Lung (tissue), 12 donors: ENCODE data around the gene FOXC1. TPM values are rescaled to one million over a fixed set of nuclear protein-coding genes. Genes with fewer than 3 reads are reported as not detected.

Experiments
- ATAC-seq: fragments of 200-7000 bp; cut with Tn5 transposase; one replicate; pipeline ENCODE4 v1.9.1; 2020; ENCODE audit warnings: moderate number of reproducible peaks; ENCODE audit not compliant: insufficient read depth, low FRiP score
- DNase-seq, 3 donors: peaks; one replicate each; pipeline ENCODE4 v3.0.0-alpha.2; 2013 to 2017
- H3K27ac ChIP-seq, 2 donors: one replicate each; pipeline ENCODE4 v1.5.1; 2013; ENCODE audit warnings: mild to moderate bottlenecking in 2 of 2, moderate library complexity in 2 of 2, control low read depth in 1 of 2, inconsistent platforms in 1 of 2, low read depth in 1 of 2, low read length in 1 of 2
- H3K27me3 ChIP-seq, 3 donors: one replicate each; pipeline ENCODE4 v1.5.1; 2013; ENCODE audit warnings: low read length in 2 of 3; ENCODE audit not compliant: control insufficient read depth in 3 of 3, insufficient read depth in 3 of 3
- H3K36me3 ChIP-seq, 4 donors: one replicate each; pipeline ENCODE4 v1.5.1; 2013; ENCODE audit warnings: low read length in 4 of 4, mild to moderate bottlenecking in 1 of 4, moderate library complexity in 1 of 4; ENCODE audit not compliant: control insufficient read depth in 4 of 4, insufficient read depth in 4 of 4
- H3K4me1 ChIP-seq, 5 donors: one replicate each; pipeline ENCODE4 v1.5.1; 2013; ENCODE audit warnings: low read length in 5 of 5, mild to moderate bottlenecking in 2 of 5, moderate library complexity in 1 of 5; ENCODE audit not compliant: control insufficient read depth in 5 of 5, insufficient read depth in 5 of 5
- H3K4me3 ChIP-seq: one replicate; pipeline ENCODE4 v1.5.1; 2013; ENCODE audit warnings: mild to moderate bottlenecking, control low read depth, moderate library complexity
- H3K9ac ChIP-seq, 2 donors: one replicate each; pipeline ENCODE4 v1.5.1; 2013; ENCODE audit warnings: low read length in 2 of 2, control low read depth in 1 of 2; ENCODE audit not compliant: insufficient read depth in 1 of 2
- H3K9me3 ChIP-seq, 4 donors: one replicate each; pipeline ENCODE4 v1.5.1; 2013; ENCODE audit warnings: low read length in 3 of 4, mild to moderate bottlenecking in 1 of 4, moderate library complexity in 1 of 4; ENCODE audit not compliant: control insufficient read depth in 4 of 4, insufficient read depth in 3 of 4
- WGBS, 2 donors: extraction: QIAGEN DNeasy Blood & Tissue Kit; methylation state at CpG; one replicate each; pipeline ENCODE4 v1.1.7; 2013; 5-methylcytosine and 5-hydroxymethylcytosine counted together
- polyA plus RNA-seq, 2 donors: library from polyadenylated mRNA; stranded (reverse); fragments of 200-250 nt; gene quantifications; one replicate each; pipeline ENCODE4 v1.2.1, GENCODE V29; 2013
- total RNA-seq, 2 donors: library from RNA; depleted of rRNA in 1 of 2; stranded (reverse); fragments of >200 nt in 1 of 2; gene quantifications; one replicate each; pipeline ENCODE4 v1.2.1, GENCODE V29; 2014 to 2021
- TF ChIP-seq, protein P1 (sequence below): IDR thresholded peaks from 2 replicates; pipeline ENCODE4 v1.5.1; 2012; ENCODE audit warnings: mild to moderate bottlenecking; ENCODE audit errors: control extremely low read depth, extremely low read depth
- donor health status: control.
- donor health status: control.
- donor health status: Bipolar disorder and iron deficiency.
- donor health status: healthy.
- donor health status: DM: yes; HTN: yes; CAD: no.

Gene FOXC1
- total and polyA plus RNA-seq, 4 donors: 1.4 to 6.2 (median 2.5) TPM

- Histone ChIP-seq H3K9ac (no peak overlapping the region), H3K4me1 (no peaks in the 10 kb centered on the region), H3K4me3 (no peak overlapping the region), H3K36me3 (no peaks in the 10 kb centered on the region), H3K27me3 (no peaks in the 10 kb centered on the region), H3K9me3 (no peaks in the 10 kb centered on the region), H3K27ac (no peak overlapping the region)
- no peak for ATAC-seq
- 97 to 99% methylated on average over 3 of the region's 3 CpGs for WGBS, 2 donors
- TF ChIP-seq, protein P1, sequence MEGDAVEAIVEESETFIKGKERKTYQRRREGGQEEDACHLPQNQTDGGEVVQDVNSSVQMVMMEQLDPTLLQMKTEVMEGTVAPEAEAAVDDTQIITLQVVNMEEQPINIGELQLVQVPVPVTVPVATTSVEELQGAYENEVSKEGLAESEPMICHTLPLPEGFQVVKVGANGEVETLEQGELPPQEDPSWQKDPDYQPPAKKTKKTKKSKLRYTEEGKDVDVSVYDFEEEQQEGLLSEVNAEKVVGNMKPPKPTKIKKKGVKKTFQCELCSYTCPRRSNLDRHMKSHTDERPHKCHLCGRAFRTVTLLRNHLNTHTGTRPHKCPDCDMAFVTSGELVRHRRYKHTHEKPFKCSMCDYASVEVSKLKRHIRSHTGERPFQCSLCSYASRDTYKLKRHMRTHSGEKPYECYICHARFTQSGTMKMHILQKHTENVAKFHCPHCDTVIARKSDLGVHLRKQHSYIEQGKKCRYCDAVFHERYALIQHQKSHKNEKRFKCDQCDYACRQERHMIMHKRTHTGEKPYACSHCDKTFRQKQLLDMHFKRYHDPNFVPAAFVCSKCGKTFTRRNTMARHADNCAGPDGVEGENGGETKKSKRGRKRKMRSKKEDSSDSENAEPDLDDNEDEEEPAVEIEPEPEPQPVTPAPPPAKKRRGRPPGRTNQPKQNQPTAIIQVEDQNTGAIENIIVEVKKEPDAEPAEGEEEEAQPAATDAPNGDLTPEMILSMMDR: no peak
- no peak for DNase-seq
These were observed 41.6 kb downstream of the FOXC1 start for GRCh38 chr6:1651362-1651761.

DNA sequence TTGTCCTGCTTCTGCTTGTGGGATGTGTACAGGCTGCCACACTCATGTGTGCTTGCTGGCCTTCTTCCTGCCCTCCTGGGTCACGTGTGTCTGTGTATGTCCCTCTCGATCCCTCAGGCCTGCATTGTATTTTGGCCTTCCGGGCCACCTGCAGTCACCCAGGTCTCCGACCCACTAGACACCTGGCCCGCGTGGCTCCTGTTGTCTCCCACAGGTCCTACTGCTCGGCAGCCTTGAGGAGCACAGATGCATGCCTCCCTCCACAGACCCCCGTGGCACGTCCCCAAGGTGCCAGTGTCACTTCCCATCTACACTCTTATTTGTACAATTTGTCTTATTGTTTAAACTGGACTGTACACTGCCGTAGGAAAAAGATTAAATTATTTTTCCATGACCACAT is 43.1 kb downstream of the FOXC1 start:
- H3K27me3 ChIP-seq: no peaks in the 10 kb centered on the region
- WGBS, 2 donors: 94 to 96% methylated on average over 10 of the region's 10 CpGs
- ATAC-seq (no peak), DNase-seq (no peak)
- no peak overlapping the region for H3K9ac ChIP-seq
- no peaks in the 10 kb centered on the region for H3K9me3 ChIP-seq
- no peak overlapping the region for H3K27ac ChIP-seq
- no peak overlapping the region for H3K4me3 ChIP-seq
- H3K4me1 ChIP-seq: no peaks in the 10 kb centered on the region
- TF ChIP-seq, protein P1: no peak
- H3K36me3 ChIP-seq: peaks cover 0 to 2% (median 0%) of the 10 kb centered on the region in 4 donors

- H3K27ac ChIP-seq: no peak overlapping the region
- WGBS, 2 donors: 75 to 81% methylated on average over 4 of the region's 4 CpGs
- H3K4me3 ChIP-seq: no peak overlapping the region
- ATAC-seq (no peak), DNase-seq (no peak)
- TF ChIP-seq, protein P1: no peak
- H3K36me3 ChIP-seq: peaks cover 0 to 2% (median 0%) of the 10 kb centered on the region in 4 donors
- H3K9ac ChIP-seq: no peak overlapping the region
- no peaks in the 10 kb centered on the region for H3K27me3 ChIP-seq
- no peaks in the 10 kb centered on the region for H3K9me3 ChIP-seq
- no peaks in the 10 kb centered on the region for H3K4me1 ChIP-seq
These were observed 44.3 kb downstream of the FOXC1 start for GRCh38 chr6:1654054-1654453.

DNA sequence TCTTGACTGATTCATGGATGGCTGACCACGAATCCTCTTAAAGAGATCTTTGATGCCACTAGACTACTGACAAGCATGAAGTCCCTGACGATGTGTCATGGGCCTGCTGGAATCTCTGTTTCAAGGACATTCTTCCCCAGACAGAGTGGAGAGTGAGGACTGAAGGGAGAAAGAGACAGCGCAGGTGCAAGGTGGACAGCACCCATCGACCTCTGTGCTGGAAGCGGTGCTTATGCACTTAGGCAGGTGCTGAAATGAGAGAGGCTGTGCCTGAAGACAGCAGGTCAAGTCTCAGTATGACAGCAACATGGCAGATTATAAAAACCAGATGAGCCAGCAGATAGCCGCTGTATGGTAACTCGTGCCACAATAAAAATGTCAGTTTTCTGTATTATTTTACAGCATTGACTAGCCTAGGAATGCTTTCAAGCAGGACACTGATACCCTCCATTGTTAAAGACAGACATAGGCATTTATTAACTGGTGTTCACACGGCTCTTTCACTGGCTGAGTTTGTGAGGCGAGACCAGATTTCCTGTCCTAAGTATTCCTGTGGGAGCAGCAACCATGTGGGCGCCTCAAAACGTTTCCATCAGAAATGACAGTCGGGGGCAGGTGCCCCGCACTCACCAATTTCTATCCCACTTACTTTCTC is 47.5 kb downstream of the FOXC1 start:
- 82 to 93% methylated on average over 13 of the region's 13 CpGs for WGBS, 2 donors
- TF ChIP-seq, protein P1: no peak
- Histone ChIP-seq H3K9ac (no peak overlapping the region), H3K36me3 (peaks cover 0 to 2% (median 0%) of the 10 kb centered on the region in 4 donors), H3K9me3 (no peaks in the 10 kb centered on the region), H3K27me3 (no peaks in the 10 kb centered on the region), H3K4me1 (no peaks in the 10 kb centered on the region), H3K4me3 (no peak overlapping the region), H3K27ac (no peak overlapping the region)
- DNase-seq (no peak), ATAC-seq (no peak)
